Activated T-cell treated with anti-CD3 and anti-CD28 coated beads, Interleukin-2, amount 50 U/mL, for 24 hours (primary cell): ENCODE data around the gene ZBTB11.
"Not testable (repeated sequence)": the region's sequence is repeated elsewhere in the genome, so short reads cannot be mapped to it uniquely, and the experiment has no call there.

Experiments used
- DNase-seq: peaks from one replicate; pipeline ENCODE4 v3.0.0-alpha.2; 2020
- H3K27ac Mint-ChIP-seq: 2 replicates; pipeline ENCODE4 v1.8.0; 2020; ENCODE audit warnings: mild to moderate bottlenecking, mixed read lengths
- H3K27me3 Mint-ChIP-seq: 2 replicates; pipeline ENCODE4 v1.8.0; 2020; ENCODE audit warnings: mixed read lengths
- H3K36me3 Mint-ChIP-seq: 2 replicates; pipeline ENCODE4 v1.8.0; 2020; ENCODE audit warnings: low read depth, mixed read lengths
- H3K4me1 Mint-ChIP-seq: 2 replicates; pipeline ENCODE4 v1.8.0; 2020; ENCODE audit warnings: low read depth, mixed read lengths
- H3K4me3 Mint-ChIP-seq: 2 replicates; pipeline ENCODE4 v1.8.0; 2020; ENCODE audit warnings: mild to moderate bottlenecking, moderate library complexity, mixed read lengths
- H3K9me3 Mint-ChIP-seq: 2 replicates; pipeline ENCODE4 v1.8.0; 2020; ENCODE audit warnings: mixed read lengths

Gene ZBTB11

DNA sequence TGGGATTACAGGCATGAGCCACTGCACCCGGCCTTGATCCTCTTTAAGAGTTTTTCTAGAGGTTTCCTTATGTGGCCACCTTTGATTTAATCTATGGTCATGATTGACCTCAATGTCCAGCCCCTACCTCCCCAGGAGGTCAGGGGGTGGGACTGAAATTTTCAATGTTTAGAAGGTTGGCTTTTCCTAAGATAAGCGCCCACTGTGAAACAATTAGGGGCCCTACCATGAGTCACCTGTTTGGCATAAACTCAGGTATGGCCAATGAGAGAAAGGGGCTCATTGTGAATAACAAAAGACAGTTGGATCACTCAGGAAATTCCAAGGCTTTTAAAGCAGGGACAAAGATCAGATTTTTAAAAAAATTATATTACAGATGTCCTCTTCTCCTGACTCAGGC is 51.1 kb downstream of the ZBTB11 start:
- no peak for DNase-seq
- Mint-ChIP-seq H3K9me3 (peaks cover 2% of the 10 kb centered on the region), H3K36me3 (no peaks in the 10 kb centered on the region)

DNA sequence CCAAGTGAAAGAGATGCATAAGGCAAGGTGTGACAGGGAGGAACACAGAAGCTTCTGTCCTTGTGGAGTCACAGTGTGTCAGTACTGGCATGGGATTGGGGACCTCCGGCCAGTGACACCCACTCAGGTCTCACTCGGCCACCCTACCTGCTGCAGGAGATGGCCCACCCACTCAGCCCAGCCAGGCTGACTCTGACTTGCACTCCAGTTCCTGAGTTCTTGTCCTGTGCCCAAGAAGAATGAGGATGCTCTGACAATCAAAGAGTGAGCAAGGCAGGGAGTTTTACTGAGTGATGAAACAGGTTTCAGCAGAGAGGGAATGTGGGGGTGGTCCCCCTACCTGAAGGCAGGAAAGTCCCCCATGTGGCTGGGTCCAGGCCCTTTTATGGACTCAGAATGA is 52.1 kb downstream of the ZBTB11 start:
- Mint-ChIP-seq H3K27me3 (no peaks in the 10 kb centered on the region), H3K4me3 (no peak overlapping the region), H3K36me3 (no peaks in the 10 kb centered on the region), H3K27ac (no peak overlapping the region), H3K9me3 (peaks cover 2% of the 10 kb centered on the region), H3K4me1 (no peaks in the 10 kb centered on the region)
- DNase-seq, result no peak

More for the DNA sequence above, 51.1 kb downstream of the ZBTB11 start:
- Mint-ChIP-seq H3K4me3 (no peak overlapping the region), H3K27me3 (no peaks in the 10 kb centered on the region), H3K27ac (no peak overlapping the region), H3K4me1 (no peaks in the 10 kb centered on the region)

DNA sequence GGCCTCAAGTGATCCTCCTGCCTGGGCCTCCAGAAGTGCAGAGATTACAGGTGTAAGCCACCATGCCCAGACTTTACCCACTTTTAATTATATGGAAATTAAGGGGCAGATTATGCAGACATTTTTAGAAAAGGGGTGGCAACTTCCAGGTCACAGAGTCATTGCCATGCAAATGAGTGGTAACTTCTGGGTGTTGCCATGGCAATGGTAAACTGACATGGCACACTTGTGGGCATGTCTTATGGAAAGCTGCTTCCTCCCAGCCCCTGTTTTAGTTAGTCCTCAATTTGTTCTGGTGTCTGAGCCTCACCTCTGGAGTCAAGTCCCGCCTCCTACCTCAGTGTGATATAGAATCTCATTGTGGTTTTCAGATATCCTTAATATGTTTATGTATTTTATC is 53.3 kb downstream of the ZBTB11 start:
- H3K4me1 Mint-ChIP-seq, result no peaks in the 10 kb centered on the region
- H3K9me3 Mint-ChIP-seq, result peaks cover 2% of the 10 kb centered on the region
- no peak overlapping the region for H3K27ac Mint-ChIP-seq
- no peak for DNase-seq
- H3K36me3 Mint-ChIP-seq, result no peaks in the 10 kb centered on the region
- H3K27me3 Mint-ChIP-seq, result no peaks in the 10 kb centered on the region
- H3K4me3 Mint-ChIP-seq, result no peak overlapping the region

DNA sequence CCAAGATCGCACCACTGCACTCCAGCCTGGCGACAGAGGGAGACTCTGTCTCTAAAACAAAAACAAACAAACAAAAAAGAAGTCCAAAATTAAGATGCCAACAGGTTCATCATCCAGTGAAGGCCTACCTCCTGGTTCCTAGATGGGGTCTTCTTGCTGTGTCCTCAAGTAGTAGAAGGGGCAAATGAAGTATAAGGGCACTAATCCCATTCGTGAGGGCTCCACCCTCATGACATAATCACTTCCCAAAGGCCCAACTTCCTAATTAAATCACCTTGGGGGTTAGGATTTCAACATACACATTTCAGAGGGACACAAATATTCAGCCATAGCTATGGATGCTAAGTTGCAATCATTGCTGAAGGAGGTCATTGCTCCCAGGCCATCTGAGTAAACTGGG is 57.2 kb downstream of the ZBTB11 start:
- Mint-ChIP-seq H3K27ac (no peak overlapping the region), H3K9me3 (peaks cover 2% of the 10 kb centered on the region), H3K4me3 (no peak overlapping the region), H3K4me1 (no peaks in the 10 kb centered on the region), H3K27me3 (no peaks in the 10 kb centered on the region), H3K36me3 (no peaks in the 10 kb centered on the region)
- no peak for DNase-seq

DNA sequence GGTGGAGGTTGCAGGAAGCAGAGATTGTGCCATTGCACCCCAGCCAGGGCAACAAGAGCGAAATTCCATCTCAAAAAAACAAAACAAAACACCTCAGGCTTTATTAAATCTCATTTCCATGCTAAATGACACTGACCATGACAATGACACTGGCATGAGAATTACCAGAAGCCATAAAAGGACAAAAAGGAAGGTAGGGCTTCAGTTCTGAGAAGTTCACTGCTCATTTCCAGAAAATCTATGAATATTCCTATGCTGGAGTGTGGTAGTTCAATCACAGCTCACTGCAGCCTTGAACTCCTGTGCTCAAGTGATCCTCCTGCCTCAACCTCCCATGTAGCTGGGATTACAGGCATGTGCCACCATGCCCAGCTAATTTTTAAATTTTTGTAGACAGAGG is 58.2 kb downstream of the ZBTB11 start:
- no peak for DNase-seq
- Mint-ChIP-seq H3K4me3 (no peak overlapping the region), H3K36me3 (no peaks in the 10 kb centered on the region), H3K9me3 (peaks cover 2% of the 10 kb centered on the region), H3K4me1 (no peaks in the 10 kb centered on the region), H3K27me3 (no peaks in the 10 kb centered on the region), H3K27ac (no peak overlapping the region)

DNA sequence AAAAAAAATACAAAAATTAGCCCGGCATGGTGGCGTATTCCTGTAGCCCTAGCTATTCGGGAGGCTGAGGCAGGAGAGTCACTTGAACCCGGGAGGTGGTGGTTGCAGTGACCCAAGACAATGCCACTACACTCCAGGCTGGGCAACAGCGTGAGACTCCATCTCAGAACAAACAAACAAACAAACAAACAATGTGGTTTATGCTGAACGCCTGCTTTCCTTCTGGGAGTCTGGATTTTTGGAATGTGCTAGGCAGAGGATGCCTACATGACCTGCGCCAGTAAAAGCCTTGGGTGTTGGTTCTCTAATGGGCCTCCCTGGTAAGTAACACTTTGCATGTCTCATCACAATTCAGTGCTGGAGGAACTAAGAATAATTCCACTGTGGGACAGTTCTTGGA is 59.5 kb downstream of the ZBTB11 start:
- Mint-ChIP-seq H3K36me3 (no peaks in the 10 kb centered on the region), H3K4me1 (no peaks in the 10 kb centered on the region), H3K9me3 (peaks cover 2% of the 10 kb centered on the region), H3K27ac (no peak overlapping the region), H3K4me3 (no peak overlapping the region), H3K27me3 (no peaks in the 10 kb centered on the region)
- no peak for DNase-seq

DNA sequence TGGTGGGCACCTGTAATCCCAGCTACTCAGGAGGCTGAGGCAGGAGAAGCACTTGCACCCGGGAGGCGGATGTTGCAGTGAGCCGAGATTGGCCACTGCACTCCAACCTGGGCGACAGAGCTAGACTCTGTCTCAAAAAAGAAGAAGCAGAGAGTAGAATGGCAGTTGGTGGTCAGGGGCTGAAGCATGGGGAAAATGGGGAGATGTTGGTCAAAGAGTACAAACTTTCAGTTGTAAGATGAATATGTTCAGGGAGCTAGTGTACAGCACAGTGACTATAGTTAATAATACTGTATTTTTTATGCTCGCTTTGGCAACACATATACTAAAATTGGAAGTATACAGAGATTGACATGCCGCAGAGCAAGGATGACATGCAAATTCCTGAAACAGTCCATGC is 61.4 kb downstream of the ZBTB11 start:
- no peak for DNase-seq
- no peaks in the 10 kb centered on the region for H3K4me1 Mint-ChIP-seq
- no peaks in the 10 kb centered on the region for H3K36me3 Mint-ChIP-seq
- no peaks in the 10 kb centered on the region for H3K9me3 Mint-ChIP-seq
- no peak overlapping the region for H3K4me3 Mint-ChIP-seq
- H3K27me3 Mint-ChIP-seq, result no peaks in the 10 kb centered on the region
- no peak overlapping the region for H3K27ac Mint-ChIP-seq

DNA sequence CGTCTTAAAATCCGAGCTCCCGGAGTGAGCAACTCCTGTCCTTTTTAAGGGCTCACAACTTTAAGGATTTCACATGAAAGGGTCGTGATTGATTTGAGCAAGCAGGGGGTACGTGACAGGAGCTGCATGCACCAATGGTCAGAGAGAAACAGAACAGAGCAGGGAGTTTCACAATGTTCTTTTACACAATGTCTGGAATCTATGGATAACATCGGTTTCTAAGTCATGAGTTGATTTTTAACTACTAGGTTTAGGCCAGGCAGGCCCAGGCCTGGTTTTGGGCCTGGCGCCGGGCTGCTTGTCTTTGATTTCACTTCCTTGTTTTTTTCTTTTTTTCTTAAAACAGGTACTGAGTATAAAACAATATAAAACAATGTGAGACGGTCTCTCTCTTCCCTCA is 63.9 kb downstream of the ZBTB11 start:
- not testable (repeated sequence) for H3K4me3 Mint-ChIP-seq, H3K27me3 Mint-ChIP-seq, H3K27ac Mint-ChIP-seq, H3K36me3 Mint-ChIP-seq, H3K9me3 Mint-ChIP-seq, H3K4me1 Mint-ChIP-seq, DNase-seq

DNA sequence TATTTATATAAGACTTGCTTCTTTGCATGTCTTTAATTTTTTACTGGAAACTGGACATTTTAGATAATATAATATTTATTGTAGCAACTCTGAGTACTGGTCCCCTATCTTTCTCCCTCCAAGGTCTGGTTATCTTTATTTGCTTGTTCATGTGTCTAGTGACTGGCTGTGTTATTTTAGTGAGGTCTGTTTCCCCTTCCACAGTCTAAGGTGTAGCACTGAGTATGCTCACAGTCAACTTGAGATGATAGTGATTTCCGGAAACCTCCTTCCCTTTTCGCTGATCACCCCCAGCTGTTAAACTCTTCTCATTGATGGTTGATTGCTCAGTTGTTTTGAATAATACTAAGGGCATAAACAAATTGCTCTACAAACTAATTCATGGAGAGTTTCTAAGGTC is 65.9 kb downstream of the ZBTB11 start:
- no peaks in the 10 kb centered on the region for H3K27me3 Mint-ChIP-seq
- no peak overlapping the region for H3K4me3 Mint-ChIP-seq
- H3K9me3 Mint-ChIP-seq, result no peaks in the 10 kb centered on the region
- no peaks in the 10 kb centered on the region for H3K36me3 Mint-ChIP-seq
- DNase-seq, result no peak
- no peaks in the 10 kb centered on the region for H3K4me1 Mint-ChIP-seq
- no peak overlapping the region for H3K27ac Mint-ChIP-seq

DNA sequence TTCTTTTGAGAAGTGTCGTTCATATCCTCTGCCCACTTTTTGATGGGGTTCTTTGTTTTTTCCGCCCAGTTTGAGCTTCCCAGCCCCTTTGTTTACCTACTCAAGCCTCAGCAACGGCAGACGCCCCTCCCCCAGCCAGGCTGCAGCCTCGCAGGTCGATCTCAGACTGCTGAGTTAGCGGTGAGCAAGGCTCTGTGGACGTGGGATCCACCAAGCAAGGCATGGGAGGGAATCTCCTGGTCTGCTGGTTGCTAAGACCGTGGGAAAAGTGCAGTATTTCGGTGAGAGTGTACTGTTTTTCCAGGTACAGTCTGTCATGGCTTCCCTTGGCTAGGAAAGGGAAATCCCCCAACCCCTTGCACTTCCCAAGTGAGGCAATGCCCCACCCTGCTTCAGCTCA is 71.5 kb downstream of the ZBTB11 start:
- H3K27ac Mint-ChIP-seq, H3K9me3 Mint-ChIP-seq, H3K4me3 Mint-ChIP-seq, DNase-seq, H3K4me1 Mint-ChIP-seq, H3K27me3 Mint-ChIP-seq, H3K36me3 Mint-ChIP-seq: not testable (repeated sequence)

DNA sequence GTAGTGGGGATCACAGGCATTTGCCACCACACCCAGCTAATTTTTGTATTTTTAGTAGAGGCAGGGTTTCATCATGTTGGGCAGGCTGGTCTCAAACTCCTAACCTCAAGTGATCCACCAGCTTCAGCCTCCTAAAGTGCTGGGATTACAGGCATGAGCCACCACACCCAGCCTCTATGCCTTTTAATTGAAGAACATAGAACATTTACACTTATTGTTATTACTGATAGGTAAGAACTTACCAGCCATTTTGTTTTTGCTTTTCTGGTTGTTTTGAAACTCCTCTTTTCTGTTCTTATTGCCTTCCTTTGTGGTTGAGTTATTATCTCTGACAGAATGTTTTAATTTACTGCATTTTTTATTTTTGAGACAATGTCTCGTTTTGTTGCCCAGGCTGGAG is 73.7 kb downstream of the ZBTB11 start:
- H3K4me3 Mint-ChIP-seq, result no peak overlapping the region

DNA sequence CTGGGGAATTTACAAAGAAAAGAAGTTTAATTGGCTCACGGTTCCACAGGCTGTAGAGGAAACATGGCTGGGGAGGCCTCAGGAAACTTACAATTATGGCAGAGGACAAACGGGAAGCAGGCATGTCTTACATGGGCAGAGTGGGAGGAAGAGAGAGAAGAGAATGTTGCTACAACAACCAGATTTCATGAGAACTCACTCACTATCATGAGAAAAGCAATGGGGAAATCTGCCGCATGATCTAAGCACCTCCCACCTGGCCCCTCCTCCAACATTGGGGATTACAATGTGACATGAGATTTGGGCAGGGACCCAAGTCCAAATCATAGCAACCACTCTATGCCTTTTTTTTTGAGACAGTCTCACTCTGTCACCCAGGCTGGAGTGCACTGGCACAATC is 74.2 kb downstream of the ZBTB11 start:
- H3K36me3 Mint-ChIP-seq, result peaks cover 17% of the 10 kb centered on the region
- no peaks in the 10 kb centered on the region for H3K27me3 Mint-ChIP-seq
- H3K4me3 Mint-ChIP-seq, result no peak overlapping the region
- H3K27ac Mint-ChIP-seq, result no peak overlapping the region
- peaks cover 2% of the 10 kb centered on the region for H3K4me1 Mint-ChIP-seq
- no peak for DNase-seq
- no peaks in the 10 kb centered on the region for H3K9me3 Mint-ChIP-seq

More for the DNA sequence above, 73.7 kb downstream of the ZBTB11 start:
- no peaks in the 10 kb centered on the region for H3K27me3 Mint-ChIP-seq
- H3K4me1 Mint-ChIP-seq, result peaks cover 2% of the 10 kb centered on the region
- H3K36me3 Mint-ChIP-seq, result peaks cover 14% of the 10 kb centered on the region
- H3K27ac Mint-ChIP-seq, result no peak overlapping the region
- no peaks in the 10 kb centered on the region for H3K9me3 Mint-ChIP-seq
- DNase-seq, result no peak
